Stimulated activated CD8-positive, alpha-beta memory T cell treated with anti-CD3 and anti-CD28 coated beads, Interleukin-2, amount 100 ng/mL, for 1 hour (primary cell): ENCODE data around the gene PCCB.
"Not testable (repeated sequence)": the region's sequence is repeated elsewhere in the genome, so short reads cannot be mapped to it uniquely, and the experiment has no call there.

Source experiments
- DNase-seq, 2 donors: peaks; one replicate each; pipeline ENCODE4 v3.0.0-alpha.2; 2020; ENCODE audit warnings: low read depth in 2 of 2

Gene PCCB

GRCh38 chr3:136262559-136262958 is 12.4 kb downstream of the PCCB start:
- DNase-seq, result no peak

GRCh38 chr3:136263251-136263650 is 13.1 kb downstream of the PCCB start:
- DNase-seq, result no peak

- DNase-seq, result not testable (repeated sequence)
Observed at GRCh38 chr3:136266468-136267125, 16.5 kb downstream of the PCCB start.

DNA sequence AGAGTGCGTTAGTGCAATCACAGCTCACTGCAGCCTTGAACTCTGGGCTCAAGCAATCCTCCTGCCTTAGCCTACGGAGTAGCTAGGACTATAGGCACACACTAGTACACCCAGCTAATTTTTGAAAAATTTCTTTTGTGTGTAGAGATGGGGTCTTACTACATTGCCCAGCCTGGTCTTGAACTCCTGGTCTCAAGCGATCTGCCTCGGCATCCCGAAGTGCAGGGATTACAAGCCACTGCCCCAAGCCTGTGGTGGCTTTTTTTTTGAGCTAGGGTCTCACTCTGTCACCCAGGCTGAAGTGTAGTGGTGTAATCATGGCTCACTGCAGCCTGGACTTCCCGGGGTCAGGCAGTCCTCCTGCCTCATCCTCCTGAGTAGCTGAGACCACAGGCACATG is 17.1 kb downstream of the PCCB start:
- no peak for DNase-seq

GRCh38 chr3:136270179-136270578 is 20.0 kb downstream of the PCCB start:
- DNase-seq, result no peak

- not testable (repeated sequence) for DNase-seq
Observed at GRCh38 chr3:136271626-136272025, 21.5 kb downstream of the PCCB start.

GRCh38 chr3:136276049-136276755 is 26.1 kb downstream of the PCCB start:
- no peak for DNase-seq

GRCh38 chr3:136277115-136277514 is 27.0 kb downstream of the PCCB start:
- DNase-seq, result no peak

DNA sequence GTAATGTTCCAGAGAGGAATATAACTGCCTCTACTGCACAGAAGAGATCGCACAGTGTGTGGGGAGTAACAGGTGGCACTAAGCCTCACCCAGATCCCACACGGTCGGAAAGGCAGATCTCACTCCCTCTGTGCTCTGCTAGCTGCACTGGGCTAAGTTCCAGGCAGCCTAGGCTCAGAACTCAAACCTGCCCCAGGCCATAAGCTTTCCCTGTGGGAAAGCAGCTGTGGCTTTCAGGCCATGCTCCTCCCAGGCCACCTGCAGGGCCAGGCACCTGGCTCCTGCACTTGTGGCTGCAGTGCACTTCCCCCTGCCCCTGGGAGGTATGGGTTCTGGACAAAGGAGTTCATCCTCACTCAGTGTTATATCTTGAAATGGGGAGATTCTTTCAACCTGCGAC is 27.5 kb downstream of the PCCB start:
- DNase-seq, result no peak

- no peak for DNase-seq
Observed at GRCh38 chr3:136279092-136279491, 29.0 kb downstream of the PCCB start.

- DNase-seq, result no peak
Observed at GRCh38 chr3:136280961-136281360, 30.8 kb downstream of the PCCB start.

DNA sequence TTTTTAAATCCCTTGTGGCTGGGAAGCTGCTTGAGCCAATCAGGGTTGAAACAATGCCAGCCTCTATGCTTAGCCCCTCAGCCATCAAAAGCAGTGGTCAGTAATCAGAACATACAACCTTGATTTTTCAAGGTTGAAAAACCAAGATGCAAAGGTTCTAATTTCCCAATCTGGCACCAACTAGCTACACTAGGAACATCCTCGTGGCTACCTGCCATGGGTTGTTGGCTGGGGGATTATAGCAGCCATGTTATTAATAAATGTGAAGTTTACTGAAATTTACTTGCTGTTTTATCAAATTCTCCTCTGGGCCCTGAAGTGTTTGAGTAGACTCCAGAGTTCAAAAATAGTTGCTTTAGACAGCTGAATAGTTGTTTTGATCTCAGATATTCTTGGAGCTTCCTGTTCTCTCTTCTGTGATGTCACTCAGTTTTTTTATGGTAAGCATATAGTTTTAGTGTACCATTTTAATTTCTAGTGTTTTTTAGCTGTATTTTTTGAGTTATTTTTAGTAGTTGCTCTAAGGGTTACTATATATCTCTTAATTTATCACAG is 31.9 kb downstream of the PCCB start:
- no peak for DNase-seq

GRCh38 chr3:136283627-136284026 is 33.5 kb downstream of the PCCB start:
- no peak for DNase-seq

GRCh38 chr3:136291302-136291701 is 41.2 kb downstream of the PCCB start:
- no peak for DNase-seq

- no peak for DNase-seq
Observed at GRCh38 chr3:136292500-136292899, 42.4 kb downstream of the PCCB start.

- no peak for DNase-seq
Observed at GRCh38 chr3:136293279-136293678, 43.1 kb downstream of the PCCB start.

- no peak for DNase-seq
Observed at GRCh38 chr3:136294176-136294575, 44.0 kb downstream of the PCCB start.

DNA sequence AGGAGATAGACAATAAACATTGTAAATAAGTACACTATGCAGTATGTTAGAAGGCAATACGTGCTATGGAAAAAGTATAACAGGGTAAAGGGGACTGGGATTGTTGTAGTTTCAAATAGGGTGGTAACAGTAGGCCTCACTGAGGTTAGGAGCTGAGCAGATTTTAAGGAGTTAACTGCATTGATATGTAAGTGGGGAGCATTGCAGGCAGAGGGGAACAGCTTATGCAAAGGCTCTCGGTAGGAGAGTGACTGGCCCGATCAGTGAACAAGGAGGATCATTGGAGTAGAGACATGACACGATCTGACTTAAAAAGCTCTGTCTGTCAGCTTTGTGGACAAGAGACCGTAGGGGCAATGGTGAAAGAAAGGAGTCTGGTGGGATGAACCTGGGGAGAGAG is 46.8 kb downstream of the PCCB start:
- DNase-seq, result no peak

DNA sequence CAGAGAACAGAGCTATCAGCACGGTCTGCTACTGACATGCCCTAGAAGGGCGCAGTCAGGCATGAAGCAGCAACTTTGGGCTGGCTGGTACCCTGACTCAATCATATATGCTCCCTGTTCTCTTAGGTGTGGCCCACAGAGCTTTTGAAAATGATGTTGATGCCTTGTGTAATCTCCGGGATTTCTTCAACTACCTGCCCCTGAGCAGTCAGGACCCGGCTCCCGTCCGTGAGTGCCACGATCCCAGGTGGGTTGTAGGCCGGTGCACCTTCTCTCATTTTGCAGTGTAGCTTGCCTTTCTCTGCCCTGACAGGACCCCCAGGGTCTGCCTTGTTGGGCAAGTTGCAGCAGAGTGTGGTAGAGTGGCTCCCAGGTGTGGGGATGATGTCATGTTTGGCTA is 47.7 kb downstream of the PCCB start:
- DNase-seq, result no peak

GRCh38 chr3:136300444-136300843 is 50.3 kb downstream of the PCCB start:
- no peak for DNase-seq

DNA sequence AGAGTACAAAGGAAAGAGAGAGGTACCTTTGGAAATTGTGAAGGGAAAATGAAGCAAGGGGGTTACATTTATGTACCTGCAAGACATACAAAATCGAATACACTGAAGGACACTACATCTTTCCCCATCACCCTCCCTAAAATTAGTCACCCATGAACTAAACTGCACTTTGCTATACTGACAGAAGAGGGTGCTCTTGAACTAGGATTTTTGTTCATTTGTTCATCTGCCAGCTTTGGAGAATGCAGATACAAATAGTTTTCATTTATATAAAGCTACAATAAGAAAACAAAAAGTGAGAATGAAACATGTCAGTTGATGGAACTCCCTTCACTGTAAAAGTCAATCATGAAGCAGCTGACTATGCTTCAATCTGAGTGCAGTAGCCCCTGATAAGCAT is 55.7 kb downstream of the PCCB start:
- DNase-seq, result no peak

GRCh38 chr3:136311261-136311660 is 61.1 kb downstream of the PCCB start:
- no peak for DNase-seq

DNA sequence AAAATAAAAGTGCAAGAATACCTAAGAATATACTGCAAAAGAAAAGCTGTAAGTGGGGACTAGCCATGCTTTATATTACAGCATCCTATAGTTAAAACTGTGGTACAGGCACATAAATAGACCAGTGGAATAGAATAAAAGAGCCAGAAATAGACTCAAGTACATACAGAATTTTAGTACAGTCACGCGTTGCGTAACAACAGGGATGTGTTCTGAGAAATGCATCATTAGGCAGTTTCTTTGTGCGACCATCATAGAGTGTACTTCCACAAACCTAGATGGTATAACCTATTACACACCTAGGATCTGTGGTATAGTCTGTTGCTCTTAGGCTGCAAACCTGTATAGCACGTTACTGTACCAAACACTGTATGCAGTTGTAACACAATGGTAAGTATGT is 61.8 kb downstream of the PCCB start:
- no peak for DNase-seq
